ENCODE measurements around the gene PCNX1.
A peak's percentile ranks its signal among the peaks of the same experiment; 100 is the strongest.

Gene PCNX1

DNA sequence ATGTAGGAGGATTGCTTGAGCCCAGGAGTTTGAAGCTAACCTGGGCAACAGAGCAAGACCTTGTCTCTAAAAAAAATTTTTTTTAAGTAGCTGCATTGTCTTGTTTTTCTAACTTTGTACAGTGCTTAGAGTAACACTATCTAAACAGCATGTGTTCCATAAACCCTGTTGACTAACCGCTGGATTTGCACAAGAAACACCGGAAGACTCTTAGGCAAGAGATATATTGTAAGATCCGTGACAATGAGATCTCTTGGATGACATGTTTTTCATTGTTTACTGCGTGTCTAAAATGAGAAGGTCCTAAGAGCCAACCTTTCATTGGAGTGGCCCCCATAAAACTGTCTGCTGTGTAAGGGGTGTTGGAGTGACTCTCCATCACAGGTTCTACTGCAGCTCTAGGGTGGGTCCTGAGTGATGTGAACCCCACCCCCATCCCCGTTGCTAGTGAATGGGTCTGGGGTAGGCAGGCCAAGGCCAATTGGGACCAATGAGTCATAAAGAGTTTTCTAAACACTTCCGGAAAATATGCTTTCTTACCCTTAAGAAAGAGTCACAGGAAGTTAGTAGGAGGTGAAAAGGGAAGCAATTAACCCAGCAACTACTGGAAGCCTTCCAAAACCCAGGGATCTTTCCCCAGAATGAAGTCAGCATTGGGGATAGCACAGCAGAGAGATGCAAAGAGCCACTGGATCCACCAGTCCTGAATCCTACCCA, 24.3 kb upstream of the PCNX1 start:
- TF ChIP-seq, protein P1, sequence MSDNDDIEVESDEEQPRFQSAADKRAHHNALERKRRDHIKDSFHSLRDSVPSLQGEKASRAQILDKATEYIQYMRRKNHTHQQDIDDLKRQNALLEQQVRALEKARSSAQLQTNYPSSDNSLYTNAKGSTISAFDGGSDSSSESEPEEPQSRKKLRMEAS (IDR thresholded peaks at IDR 0.05; ENCODE audit: low read depth, low read length): peak; percentile 78
- peak; percentile 89 for TF ChIP-seq MYC (IDR thresholded peaks at IDR 0.05; ENCODE audit: low read depth, low read length)
- TF ChIP-seq POLR2A (IDR thresholded peaks at IDR 0.05; ENCODE audit: extremely low read depth, insufficient read length): peak; percentile 37
- TF ChIP-seq, protein P2, sequence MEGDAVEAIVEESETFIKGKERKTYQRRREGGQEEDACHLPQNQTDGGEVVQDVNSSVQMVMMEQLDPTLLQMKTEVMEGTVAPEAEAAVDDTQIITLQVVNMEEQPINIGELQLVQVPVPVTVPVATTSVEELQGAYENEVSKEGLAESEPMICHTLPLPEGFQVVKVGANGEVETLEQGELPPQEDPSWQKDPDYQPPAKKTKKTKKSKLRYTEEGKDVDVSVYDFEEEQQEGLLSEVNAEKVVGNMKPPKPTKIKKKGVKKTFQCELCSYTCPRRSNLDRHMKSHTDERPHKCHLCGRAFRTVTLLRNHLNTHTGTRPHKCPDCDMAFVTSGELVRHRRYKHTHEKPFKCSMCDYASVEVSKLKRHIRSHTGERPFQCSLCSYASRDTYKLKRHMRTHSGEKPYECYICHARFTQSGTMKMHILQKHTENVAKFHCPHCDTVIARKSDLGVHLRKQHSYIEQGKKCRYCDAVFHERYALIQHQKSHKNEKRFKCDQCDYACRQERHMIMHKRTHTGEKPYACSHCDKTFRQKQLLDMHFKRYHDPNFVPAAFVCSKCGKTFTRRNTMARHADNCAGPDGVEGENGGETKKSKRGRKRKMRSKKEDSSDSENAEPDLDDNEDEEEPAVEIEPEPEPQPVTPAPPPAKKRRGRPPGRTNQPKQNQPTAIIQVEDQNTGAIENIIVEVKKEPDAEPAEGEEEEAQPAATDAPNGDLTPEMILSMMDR (IDR thresholded peaks at IDR 0.05; ENCODE audit: low read depth, low read length): no peak
- H3K4me3 ChIP-seq (ENCODE audit: low read depth, low read length): peak overlapping the region; percentile 45
- peak; percentile 96 for DNase-seq (ENCODE audit: low read depth)

DNA sequence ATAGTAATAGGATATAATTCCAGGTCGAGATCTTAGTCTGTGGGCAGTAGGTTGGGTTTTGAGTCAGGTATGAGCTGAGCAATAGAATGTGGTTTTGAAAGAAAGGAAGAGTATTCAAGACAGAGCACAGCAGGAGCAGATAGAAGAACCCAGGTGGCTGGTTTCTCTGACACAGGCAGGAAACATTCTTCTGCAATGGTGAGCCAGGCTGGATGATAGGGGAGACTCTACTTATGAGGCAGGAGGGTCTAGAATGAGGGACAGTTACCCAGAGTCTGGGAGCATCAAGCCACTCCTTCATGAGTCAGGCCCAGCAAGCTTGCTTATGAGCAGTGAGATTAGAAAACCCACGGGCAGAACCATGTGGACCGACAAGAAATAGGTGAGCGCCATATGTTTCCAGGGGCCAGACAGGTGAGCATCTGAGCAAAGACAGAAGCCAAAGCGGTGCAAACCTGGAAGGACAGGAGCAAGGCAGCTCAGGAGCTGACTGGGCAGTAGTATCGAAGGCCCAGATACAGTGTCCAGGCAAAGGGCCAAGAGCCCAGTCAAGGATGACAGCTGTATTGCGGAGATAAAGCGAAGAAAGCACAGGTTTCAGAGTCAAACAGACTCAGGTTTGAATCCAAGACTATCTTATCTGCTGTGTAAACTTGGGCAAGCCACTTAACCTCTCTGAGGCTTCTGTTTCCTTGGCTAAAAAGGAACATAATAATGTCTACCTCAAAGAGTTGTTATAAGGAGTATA, 22.5 kb upstream of the PCNX1 start:
- DNase-seq (ENCODE audit: low read depth): peak; percentile 44
- TF ChIP-seq MYC (IDR thresholded peaks at IDR 0.05; ENCODE audit: low read depth, low read length) (no peak), POLR2A (IDR thresholded peaks at IDR 0.05; ENCODE audit: extremely low read depth, insufficient read length) (no peak)
- TF ChIP-seq, protein P2 (IDR thresholded peaks at IDR 0.05; ENCODE audit: low read depth, low read length): no peak
- TF ChIP-seq, protein P1 (IDR thresholded peaks at IDR 0.05; ENCODE audit: low read depth, low read length): no peak

DNA sequence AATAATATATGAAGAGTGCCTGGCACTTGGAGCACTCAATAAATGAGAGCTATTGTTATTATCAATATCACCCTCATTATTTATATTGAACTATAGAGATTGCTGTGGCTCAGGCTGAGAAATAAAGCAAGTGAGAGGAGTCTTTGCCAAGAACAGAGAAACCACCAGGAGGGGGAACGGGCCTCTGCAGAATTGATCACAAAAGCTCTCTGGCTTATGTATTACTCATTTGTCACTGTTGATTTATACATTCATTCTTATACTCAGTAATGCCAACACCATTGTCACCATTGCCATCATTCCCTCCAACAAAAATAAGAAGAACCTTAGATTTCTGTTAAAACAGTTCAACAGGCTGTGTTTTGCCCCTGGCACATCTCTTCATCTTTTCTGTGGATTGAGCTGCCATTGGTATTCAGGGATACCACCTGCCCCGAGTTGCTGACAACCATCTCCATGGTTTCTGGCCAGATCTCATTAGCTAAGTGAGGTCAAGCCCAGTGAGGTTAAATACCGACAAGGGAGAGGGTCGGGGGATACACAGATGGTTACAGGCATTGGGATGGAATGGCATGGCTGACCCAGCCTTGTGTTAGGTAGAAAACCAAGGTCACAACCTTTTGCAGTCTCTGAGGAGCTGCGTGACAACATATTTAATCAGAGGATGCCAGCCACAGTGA, 21.8 kb upstream of the PCNX1 start:
- DNase-seq (ENCODE audit: low read depth): peak; percentile 23
- no peak overlapping the region for H3K4me3 ChIP-seq (ENCODE audit: low read depth, low read length)
- TF ChIP-seq, protein P2 (IDR thresholded peaks at IDR 0.05; ENCODE audit: low read depth, low read length): no peak
- TF ChIP-seq, protein P1 (IDR thresholded peaks at IDR 0.05; ENCODE audit: low read depth, low read length): no peak
- TF ChIP-seq MYC (IDR thresholded peaks at IDR 0.05; ENCODE audit: low read depth, low read length): no peak
- TF ChIP-seq POLR2A (IDR thresholded peaks at IDR 0.05; ENCODE audit: extremely low read depth, insufficient read length): no peak

More for the DNA sequence above, 22.5 kb upstream of the PCNX1 start:
- H3K4me3 ChIP-seq (ENCODE audit: low read depth, low read length): no peak overlapping the region

DNA sequence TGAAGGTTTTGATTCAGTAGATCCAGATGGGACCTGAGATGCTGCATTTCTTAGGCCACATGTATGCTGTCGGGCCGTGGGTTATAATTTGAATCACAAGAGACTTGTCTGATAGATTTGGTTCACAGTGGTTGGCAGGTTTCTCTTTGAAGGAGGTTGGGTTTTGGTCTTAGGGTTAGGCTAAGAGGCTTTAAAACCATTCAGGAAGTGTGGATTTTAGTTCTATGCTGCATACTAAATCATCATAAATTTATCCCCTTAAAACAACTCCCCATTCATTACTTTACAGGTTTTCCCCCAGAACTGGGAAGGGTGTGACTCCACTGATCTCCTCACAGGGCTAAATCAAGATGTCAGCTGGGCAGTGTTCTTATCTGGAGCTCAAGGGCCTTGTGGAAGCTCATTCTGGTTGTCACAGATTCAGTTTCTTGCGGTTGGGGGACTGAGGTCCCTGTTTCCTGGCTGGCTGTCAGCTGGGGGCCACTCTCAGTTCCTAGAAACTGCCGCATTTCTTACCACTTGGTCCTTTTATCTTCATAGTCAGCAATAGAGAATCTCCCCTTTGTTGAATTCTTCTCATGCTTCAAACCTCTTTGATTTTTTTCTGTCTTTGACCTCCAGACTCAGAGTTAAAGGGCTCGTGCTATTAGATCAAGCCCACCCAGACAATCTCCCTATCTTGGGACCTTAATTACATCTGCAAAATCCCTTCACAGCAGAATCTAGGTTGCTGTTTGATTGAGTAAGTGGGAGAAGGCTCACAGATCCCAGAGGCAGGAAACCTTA, 20.6 kb upstream of the PCNX1 start:
- TF ChIP-seq POLR2A (IDR thresholded peaks at IDR 0.05; ENCODE audit: extremely low read depth, insufficient read length): peak; percentile 49
- TF ChIP-seq, protein P1 (IDR thresholded peaks at IDR 0.05; ENCODE audit: low read depth, low read length): no peak; the same call in 1 of the 2 replicates
- TF ChIP-seq MYC (IDR thresholded peaks at IDR 0.05; ENCODE audit: low read depth, low read length): peak; percentile 65
- TF ChIP-seq, protein P2 (IDR thresholded peaks at IDR 0.05; ENCODE audit: low read depth, low read length): no peak
- H3K4me3 ChIP-seq (ENCODE audit: low read depth, low read length): peak overlapping the region; percentile 51
- DNase-seq (ENCODE audit: low read depth): peak; percentile 94

DNA sequence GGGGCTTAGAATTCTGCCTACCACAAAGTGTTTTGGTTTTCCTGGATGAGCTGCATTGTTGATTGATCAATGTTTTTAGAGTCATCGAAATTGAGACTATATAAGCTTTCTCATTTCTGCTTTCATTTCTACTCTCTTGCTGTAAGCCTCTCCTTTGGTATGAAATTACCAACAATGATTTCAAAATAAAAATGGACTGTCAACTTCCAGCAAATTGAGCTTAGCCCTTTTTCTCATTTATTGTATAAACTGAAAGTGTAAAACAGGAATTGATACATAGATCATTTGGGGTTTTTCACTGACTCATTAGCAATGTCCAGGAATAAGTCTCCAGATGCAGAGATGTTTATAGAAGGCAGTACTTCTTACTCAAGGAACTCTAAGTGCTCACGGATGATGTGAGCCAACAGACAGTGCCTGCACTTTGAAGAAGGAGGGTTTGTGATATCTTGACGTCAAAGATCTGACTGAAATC, 20.0 kb upstream of the PCNX1 start:
- peak; percentile 63 for DNase-seq (ENCODE audit: low read depth)
- H3K4me3 ChIP-seq (ENCODE audit: low read depth, low read length): peak overlapping the region; percentile 51
- no peak for TF ChIP-seq POLR2A (IDR thresholded peaks at IDR 0.05; ENCODE audit: extremely low read depth, insufficient read length)
- TF ChIP-seq, protein P1 (IDR thresholded peaks at IDR 0.05; ENCODE audit: low read depth, low read length): no peak
- TF ChIP-seq MYC (IDR thresholded peaks at IDR 0.05; ENCODE audit: low read depth, low read length): no peak
- TF ChIP-seq, protein P2 (IDR thresholded peaks at IDR 0.05; ENCODE audit: low read depth, low read length): no peak
